MCF 10A (cell line): ENCODE data around the gene PRXL2A. TPM values are rescaled to one million over a fixed set of nuclear protein-coding genes. Genes with fewer than 3 reads are reported as not detected.

Experiments used
- BruUV-seq: library from RNA; stranded (reverse); fragments of 400-500 nt; replicated peaks from 2 replicates; lab custom pipeline; 2021; lab: Mats Ljungman, UMichigan
- CTCF ChIA-PET: fragments of 300-600 bp; sonication (Branson Sonifier 250); formaldehyde crosslinking; extraction: SDS; loops from one replicate; lab custom pipeline; 2021; ENCODE audit warnings: antibody characterized with exemption, inconsistent platforms; lab: Yijun Ruan, JAX
- POLR2A ChIA-PET: fragments of 300-600, 350-650 bp; sonication (Branson Sonifier 250); formaldehyde crosslinking; extraction: SDS; loops from one replicate; lab custom pipeline; 2020; ENCODE audit warnings: antibody characterized with exemption, inconsistent platforms; lab: Yijun Ruan, JAX
- DNase-seq: peaks from one replicate; pipeline ENCODE4 v3.0.0-alpha.2; 2018; ENCODE audit not compliant: unreplicated experiment
- H3K27ac Mint-ChIP-seq: one replicate; pipeline ENCODE4 v1.8.0; 2022; ENCODE audit warnings: mild to moderate bottlenecking, low read depth, mixed read lengths; ENCODE audit not compliant: unreplicated experiment
- H3K27me3 Mint-ChIP-seq: one replicate; pipeline ENCODE4 v1.8.0; 2022; ENCODE audit warnings: mixed read lengths; ENCODE audit not compliant: insufficient read depth, unreplicated experiment
- H3K36me3 Mint-ChIP-seq: one replicate; pipeline ENCODE4 v1.8.0; 2022; ENCODE audit warnings: mild to moderate bottlenecking, moderate library complexity, mixed read lengths; ENCODE audit not compliant: insufficient read depth, unreplicated experiment
- H3K4me1 Mint-ChIP-seq: one replicate; pipeline ENCODE4 v1.8.0; 2022; ENCODE audit warnings: mixed read lengths; ENCODE audit not compliant: insufficient read depth, unreplicated experiment
- H3K4me3 Mint-ChIP-seq: one replicate; pipeline ENCODE4 v1.8.0; 2022; ENCODE audit warnings: mild to moderate bottlenecking, moderate library complexity, mixed read lengths; ENCODE audit not compliant: unreplicated experiment
- H3K9me3 Mint-ChIP-seq: one replicate; pipeline ENCODE4 v1.8.0; 2022; ENCODE audit warnings: mixed read lengths; ENCODE audit not compliant: unreplicated experiment
- intact Hi-C: fragments of 100-400 bp; cut with micrococcal nuclease; formaldehyde crosslinking; loops from 2 replicates; pipeline ENCODE4 v1.14.1; 2022
- total RNA-seq: library from RNA; stranded (reverse); gene quantifications from 2 replicates; pipeline ENCODE4 v1.2.3, GENCODE V29; 2022
- TF ChIP-seq, protein P1 (sequence below): fragments of 200-600 bp; IDR thresholded peaks from one replicate; pipeline ENCODE4 v1.8.0; 2022; ENCODE audit warnings: antibody characterized with exemption, mild to moderate bottlenecking; ENCODE audit not compliant: unreplicated experiment

PRXL2A gene
- total RNA-seq, 1 experiment from 2014 or later, result 6.7 TPM

GRCh38 chr10:80462299-80462980 is 54.1 kb downstream of the PRXL2A start:
- intact Hi-C loops, result no loop called here
- no peaks in the 10 kb centered on the region for H3K9me3 Mint-ChIP-seq
- DNase-seq, result peak; percentile 76
- BruUV-seq, result no TSS peak
- no peaks in the 10 kb centered on the region for H3K27me3 Mint-ChIP-seq
- H3K27ac Mint-ChIP-seq, result peak overlapping the region; percentile 87
- peak overlapping the region; percentile 57 for H3K4me3 Mint-ChIP-seq
- POLR2A ChIA-PET, result interaction anchor here (0.8 to 12.8 kb wide), 7 partner anchors 7 to 48 kb away, joined by 3 to 225 read pairs (median 6); no protein-coding TSS in a partner anchor
- CTCF ChIA-PET, result interaction anchor here (0.5 to 33.7 kb wide), 6 partner anchors 8 to 199 kb away, joined by 3 to 923 read pairs (median 4); no protein-coding TSS in a partner anchor
- peaks cover 73% of the 10 kb centered on the region for H3K4me1 Mint-ChIP-seq
- peaks cover 12% of the 10 kb centered on the region for H3K36me3 Mint-ChIP-seq
- TF ChIP-seq, protein P1, sequence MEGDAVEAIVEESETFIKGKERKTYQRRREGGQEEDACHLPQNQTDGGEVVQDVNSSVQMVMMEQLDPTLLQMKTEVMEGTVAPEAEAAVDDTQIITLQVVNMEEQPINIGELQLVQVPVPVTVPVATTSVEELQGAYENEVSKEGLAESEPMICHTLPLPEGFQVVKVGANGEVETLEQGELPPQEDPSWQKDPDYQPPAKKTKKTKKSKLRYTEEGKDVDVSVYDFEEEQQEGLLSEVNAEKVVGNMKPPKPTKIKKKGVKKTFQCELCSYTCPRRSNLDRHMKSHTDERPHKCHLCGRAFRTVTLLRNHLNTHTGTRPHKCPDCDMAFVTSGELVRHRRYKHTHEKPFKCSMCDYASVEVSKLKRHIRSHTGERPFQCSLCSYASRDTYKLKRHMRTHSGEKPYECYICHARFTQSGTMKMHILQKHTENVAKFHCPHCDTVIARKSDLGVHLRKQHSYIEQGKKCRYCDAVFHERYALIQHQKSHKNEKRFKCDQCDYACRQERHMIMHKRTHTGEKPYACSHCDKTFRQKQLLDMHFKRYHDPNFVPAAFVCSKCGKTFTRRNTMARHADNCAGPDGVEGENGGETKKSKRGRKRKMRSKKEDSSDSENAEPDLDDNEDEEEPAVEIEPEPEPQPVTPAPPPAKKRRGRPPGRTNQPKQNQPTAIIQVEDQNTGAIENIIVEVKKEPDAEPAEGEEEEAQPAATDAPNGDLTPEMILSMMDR, result no peak

GRCh38 chr10:80462981-80463741 is 54.8 kb downstream of the PRXL2A start:
- intact Hi-C loops, result no loop called here
- no TSS peak for BruUV-seq
- ChIA-PET CTCF (interaction anchor here (0.5 to 33.7 kb wide), 5 partner anchors 9 to 381 kb away, joined by 3 to 923 read pairs (median 3); no protein-coding TSS in a partner anchor), POLR2A (interaction anchor here (0.8 to 12.8 kb wide), 7 partner anchors 7 to 47 kb away, joined by 3 to 225 read pairs (median 6); no protein-coding TSS in a partner anchor)
- DNase-seq, result no peak
- Mint-ChIP-seq H3K36me3 (peaks cover 7% of the 10 kb centered on the region), H3K27me3 (no peaks in the 10 kb centered on the region), H3K9me3 (no peaks in the 10 kb centered on the region), H3K4me3 (peak overlapping the region; percentile 57), H3K27ac (peak overlapping the region; percentile 87), H3K4me1 (peaks cover 73% of the 10 kb centered on the region)
- TF ChIP-seq, protein P1, result no peak

DNA sequence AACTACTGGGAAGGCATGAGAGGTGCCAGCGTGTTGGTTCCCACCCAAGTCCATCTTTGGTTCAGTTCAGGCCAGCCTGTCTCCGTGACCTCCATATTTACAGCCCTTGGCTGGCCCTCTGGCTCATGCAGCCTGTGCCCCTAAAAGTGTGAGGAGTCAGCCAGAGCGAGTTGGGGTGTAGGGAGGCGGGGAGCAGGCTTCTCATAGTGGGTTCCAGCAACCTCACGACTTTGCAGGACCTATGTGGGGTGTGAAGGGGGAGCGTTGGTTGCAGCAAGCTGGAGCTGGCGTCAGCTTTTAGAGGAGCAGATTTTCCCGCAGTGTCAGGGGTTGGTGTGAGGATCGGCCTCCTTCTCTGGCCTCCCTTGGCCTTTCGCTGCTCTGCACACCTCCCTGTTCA is 55.5 kb downstream of the PRXL2A start:
- CTCF ChIA-PET, result interaction anchor here (0.5 to 33.7 kb wide), 5 partner anchors 11 to 382 kb away, joined by 3 to 923 read pairs (median 3); no protein-coding TSS in a partner anchor
- DNase-seq, result no peak
- intact Hi-C loops, result no loop called here
- no TSS peak for BruUV-seq
- POLR2A ChIA-PET, result interaction anchor here (1.6 to 12.8 kb wide), 6 partner anchors 6 to 41 kb away, joined by 3 to 225 read pairs (median 93); partner anchors contain the start of gene TSPAN14
- H3K4me3 Mint-ChIP-seq, result peak overlapping the region; percentile 57
- no peaks in the 10 kb centered on the region for H3K27me3 Mint-ChIP-seq
- H3K36me3 Mint-ChIP-seq, result peaks cover 13% of the 10 kb centered on the region
- H3K4me1 Mint-ChIP-seq, result peaks cover 67% of the 10 kb centered on the region
- H3K27ac Mint-ChIP-seq, result peak overlapping the region; percentile 87
- TF ChIP-seq, protein P1, result no peak
- no peaks in the 10 kb centered on the region for H3K9me3 Mint-ChIP-seq
